Activated CD4-positive, alpha-beta T cell treated with anti-CD3 and anti-CD28 coated beads for 48 hours (primary cell): ENCODE data around the gene APH1A.
"Not testable (repeated sequence)": the region's sequence is repeated elsewhere in the genome, so short reads cannot be mapped to it uniquely, and the experiment has no call there.

Experiments used
- DNase-seq: peaks from one replicate; pipeline ENCODE4 v3.0.0-alpha.2; 2020

Gene APH1A

DNA sequence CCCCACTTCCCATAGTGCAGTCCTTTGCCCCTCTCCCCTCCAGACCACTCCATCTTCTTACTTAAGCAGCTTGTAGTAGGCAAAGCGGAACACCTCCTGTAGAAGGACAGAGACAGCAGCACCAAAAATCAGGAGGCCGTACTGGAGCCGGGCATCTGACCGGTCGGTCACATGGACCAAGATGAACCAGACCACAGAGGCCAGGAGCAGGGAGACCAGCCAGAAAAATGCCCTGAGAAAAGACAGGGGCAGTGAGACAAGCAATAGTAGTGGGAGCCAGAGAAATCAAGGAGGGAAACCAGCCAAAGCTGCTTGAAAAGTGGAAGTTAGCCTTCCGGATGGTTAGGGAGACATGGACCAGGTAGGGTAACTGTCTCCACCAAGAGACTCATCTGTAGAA lies 920 bp downstream of the APH1A start:
- no peak for DNase-seq

DNA sequence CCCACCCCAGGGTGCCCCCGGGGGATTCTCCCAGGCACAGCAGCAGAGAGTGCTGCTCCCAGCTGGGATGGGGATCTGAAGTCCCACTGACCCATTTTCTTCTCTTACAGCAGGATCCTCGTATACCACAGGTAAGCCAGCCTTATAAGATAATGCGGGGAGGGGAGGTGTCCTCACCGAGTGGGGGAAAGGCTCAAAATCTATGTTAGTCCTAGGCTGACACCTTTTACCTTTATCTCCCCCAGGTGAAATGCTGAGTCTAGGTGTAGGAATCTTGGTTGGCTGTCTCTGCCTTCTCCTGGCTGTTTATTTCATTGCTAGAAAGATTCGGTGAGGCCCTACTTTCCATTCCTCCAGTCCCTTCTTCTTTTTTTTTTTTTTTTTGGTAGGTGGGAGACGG lies 5.3 kb downstream of the APH1A start:
- no peak for DNase-seq

DNA sequence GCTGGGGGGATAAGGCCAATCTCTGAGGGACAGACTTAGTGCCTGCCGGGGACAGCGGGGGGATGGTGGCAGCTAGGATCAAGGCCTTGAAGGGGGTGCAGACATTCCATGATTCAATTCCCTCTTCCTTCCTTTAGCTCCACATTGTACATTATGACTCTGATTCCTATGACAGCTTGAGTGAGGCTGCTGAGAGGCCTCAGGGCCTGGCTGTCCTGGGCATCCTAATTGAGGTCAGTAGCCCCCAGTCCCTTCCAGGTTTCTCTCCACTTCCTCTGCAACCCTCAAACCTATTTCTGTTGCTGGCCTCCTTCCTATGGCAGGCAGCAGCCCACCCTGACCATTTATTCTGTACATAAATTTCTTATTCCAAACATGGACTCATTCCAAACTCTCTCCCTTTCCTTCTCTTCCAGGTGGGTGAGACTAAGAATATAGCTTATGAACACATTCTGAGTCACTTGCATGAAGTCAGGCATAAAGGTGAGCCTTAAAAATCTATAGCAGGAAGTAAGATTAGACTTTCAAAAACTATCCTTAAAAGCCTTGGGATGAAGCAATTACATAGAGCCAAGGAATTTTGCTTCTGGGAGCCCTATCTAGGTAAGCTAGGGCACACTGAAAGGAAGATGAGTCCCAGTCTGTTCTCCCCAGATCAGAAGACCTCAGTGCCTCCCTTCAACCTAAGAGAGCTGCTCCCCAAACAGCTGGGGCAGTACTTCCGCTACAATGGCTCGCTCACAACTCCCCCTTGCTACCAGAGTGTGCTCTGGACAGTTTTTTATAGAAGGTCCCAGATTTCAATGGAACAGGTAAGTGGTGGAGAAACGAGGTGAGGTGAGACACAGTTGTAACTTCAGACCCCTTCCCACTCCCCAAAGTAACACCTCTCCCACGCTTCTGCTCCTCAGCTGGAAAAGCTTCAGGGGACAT lies 6.2 kb downstream of the APH1A start:
- DNase-seq, result no peak

DNA sequence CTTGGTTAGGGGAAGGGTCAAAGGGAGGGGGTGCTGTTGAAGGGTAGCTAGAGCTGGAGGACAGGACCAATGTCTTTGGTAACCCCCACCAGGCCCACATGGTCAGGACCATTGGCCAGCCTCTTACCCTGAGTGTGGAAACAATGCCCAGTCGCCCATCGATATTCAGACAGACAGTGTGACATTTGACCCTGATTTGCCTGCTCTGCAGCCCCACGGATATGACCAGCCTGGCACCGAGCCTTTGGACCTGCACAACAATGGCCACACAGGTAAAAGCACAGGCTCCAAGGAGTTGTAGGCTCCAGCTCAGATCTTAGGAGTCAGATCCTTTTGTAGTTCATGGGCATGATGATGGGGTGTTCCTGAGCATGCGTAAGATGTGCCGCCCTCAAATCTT lies 7.4 kb downstream of the APH1A start:
- DNase-seq, result no peak

DNA sequence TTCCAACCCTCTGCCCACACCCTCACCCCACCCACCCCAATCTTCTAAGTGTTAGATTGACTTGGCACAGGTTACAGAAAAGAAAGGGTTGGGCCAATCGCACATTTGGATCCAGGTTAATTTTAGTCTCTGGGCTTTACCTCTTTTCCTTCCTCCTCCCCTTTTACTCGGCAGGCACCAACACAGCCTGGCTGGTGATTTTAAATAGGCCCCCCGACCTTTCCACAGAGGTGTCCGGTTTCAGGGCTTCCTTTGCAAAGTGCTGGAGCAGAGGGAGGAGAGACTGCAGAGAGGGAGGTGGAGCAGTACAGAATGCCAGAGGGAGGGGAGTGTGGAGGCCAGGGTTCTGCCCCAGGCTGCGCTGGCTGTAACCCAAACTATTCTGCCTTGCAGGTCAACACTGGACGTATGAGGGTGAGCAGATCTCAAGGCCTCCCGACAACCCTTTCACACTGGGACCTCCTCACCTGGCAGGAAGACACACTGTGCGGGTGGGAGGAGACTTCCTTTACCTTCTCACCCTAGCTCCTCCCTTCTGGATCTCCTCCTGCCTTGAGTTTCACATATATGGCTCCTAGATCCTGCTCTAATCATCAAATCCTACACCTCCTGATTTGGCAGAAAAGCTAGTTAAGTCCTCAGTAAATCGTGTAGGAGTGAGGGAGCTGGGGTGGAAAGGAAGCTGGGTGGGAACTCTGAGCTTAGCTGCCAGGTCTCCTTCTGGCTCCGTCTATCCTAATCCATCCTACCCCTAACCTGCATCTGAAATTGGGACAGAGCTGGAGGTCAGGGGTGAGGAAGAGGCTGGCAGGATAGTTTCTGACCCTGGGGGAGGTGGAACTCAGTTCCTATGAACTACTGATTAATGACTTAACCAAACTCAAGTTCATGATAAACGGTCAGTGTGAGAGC lies 8.8 kb downstream of the APH1A start:
- no peak for DNase-seq

DNA sequence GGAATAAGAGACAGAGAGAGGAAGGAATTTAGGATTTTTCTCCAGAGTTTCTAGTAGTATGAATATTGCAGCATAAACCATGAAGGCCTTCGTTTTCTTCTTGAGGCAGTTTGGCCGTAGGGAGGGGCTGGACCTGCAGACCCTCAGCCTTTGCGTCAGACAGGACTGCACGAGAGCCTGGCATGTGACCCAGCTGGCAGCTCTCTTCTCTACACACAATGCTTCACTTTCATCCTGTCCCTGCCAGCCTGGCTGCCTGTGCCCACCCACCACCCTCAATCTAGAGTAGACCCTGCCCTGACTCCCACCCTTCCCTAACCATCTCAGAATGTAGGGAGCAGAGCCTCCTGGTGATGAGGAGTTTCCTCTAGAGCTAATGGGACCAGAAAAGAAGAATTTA lies 9.6 kb downstream of the APH1A start:
- no peak for DNase-seq

DNA sequence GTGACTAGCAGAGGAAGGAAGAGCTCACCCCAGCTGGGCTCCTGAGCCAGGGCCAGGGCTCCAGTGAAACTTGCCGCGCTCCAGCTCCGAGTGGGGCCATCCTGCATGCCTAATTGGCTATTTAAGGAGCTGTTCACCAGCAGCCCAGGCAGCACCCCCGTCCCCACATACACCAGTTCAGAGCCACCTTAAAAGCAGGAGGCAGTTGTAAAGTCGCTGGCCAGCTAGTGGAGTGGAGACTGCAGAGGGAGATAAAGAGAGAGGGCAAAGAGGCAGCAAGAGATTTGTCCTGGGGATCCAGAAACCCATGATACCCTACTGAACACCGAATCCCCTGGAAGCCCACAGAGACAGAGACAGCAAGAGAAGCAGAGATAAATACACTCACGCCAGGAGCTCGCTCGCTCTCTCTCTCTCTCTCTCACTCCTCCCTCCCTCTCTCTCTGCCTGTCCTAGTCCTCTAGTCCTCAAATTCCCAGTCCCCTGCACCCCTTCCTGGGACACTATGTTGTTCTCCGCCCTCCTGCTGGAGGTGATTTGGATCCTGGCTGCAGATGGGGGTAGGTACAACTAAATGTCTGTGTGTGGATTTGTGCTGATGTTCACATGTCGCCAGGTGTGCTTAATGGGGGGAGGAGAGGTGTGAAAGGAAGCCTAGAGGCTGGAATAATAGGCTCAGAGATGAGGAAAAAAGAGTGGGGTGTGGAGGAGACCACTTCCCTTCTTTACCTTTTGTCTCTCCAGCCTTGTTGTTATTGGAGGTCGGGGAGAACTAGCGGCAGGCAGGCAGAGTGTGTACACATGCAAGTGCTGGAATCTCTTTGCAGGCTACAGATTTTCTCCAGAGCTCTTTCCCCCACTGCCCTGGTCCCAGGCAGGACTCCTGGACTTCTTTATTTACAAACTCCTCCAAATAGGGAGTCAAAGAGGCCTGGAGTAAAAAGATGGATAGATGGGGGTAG lies 10.9 kb downstream of the APH1A start, which contains the start of gene CA14:
Gene CA14, plus strand, starts transcription at position 151 of the 962 bp plus-strand sequence. Its CDS starts 355 bp downstream, at position 506.
- no peak for DNase-seq

DNA sequence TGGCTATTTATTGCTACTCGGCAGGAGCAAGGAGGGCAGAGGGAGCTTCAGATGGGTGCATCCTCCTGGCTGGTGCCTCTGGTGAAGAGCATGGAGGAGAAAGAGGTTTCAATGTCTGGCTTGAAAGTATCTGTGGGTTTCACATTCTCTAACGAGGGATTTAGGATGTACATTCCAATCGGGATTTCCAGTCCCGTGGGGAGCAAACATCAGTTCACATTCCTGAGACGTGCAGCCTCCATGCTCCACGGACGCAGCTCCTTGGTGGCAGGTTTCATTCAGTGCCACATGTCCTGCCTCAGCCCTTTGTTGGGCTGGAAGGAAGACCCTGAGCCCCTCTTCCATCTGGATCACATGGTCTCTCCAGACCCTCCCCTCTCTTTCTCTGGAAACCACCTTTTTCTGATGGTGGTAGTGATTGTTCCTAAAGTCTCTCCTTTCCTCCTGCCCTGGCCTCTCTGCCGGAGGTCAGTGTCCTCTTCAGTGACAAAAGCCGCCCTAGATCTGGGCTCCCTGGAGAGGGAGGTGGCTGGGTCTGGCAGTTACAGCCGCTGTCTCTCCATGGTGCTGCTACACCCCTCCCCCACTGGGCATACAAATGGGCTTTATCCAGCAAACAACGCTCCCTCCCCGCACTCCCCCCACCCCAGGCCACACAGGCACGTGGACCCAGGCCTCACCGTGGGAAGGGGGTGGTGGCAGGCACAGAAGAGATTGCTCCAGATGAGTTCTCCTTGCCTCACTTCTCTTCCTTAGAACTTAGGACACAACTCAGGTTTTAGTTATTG lies 12.1 kb downstream of the APH1A start:
- DNase-seq, result no peak

DNA sequence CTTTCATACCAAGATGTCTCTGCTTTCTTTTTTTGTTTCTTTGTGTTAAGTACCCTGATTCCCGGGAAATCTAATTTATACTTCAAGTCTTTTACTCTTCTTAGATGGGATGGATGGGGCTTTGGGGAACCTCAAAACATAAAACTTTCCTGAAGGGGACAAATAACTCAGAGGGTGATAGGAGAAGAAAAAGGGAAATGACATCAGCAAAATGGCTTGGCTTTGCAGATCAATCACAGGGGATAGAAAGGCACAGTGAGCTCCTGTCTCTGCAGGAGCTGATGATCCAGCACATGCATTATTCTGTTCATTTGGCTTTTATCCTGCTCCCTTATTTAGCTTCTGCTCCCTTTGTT lies 12.6 kb downstream of the APH1A start:
- no peak for DNase-seq

DNA sequence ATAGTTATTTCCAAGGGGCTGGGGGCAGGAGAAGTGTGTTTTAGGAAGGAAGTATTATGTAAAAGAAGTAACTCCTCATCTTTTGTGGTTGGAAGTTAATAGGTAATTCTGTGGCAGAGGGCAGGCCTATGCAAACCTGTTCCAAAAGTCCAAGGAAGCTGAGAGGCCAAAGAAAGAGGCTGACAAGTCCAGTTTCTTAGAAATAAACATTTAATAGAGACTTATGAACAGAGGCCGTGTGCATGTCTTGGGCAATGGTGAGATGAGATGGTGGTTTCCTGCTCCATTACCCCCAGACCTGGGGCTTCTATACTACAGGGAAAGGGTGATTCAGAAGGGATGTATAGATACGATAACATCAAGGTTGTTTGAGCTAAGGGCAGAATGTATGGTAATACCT lies 18.9 kb downstream of the APH1A start:
- no peak for DNase-seq

DNA sequence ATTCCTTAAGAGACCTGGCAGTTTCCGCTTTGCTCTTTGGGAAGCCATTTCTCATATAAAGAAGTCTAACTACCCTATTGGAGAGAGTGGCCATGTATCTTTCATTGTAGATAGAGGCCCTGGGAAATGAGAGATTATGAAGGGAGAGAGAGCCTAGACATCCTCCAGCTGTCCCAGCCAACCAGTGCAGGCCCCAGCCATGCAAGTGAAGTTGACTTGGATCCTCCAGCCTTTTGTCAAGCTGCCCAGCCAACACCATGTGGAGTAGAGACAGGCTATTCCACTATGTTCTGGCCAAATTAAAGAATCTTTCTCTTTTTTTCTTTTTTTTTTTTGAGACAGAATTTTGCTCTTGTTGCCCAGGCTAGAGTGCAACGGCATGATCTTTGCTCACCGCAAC lies 25.8 kb downstream of the APH1A start:
- no peak for DNase-seq

DNA sequence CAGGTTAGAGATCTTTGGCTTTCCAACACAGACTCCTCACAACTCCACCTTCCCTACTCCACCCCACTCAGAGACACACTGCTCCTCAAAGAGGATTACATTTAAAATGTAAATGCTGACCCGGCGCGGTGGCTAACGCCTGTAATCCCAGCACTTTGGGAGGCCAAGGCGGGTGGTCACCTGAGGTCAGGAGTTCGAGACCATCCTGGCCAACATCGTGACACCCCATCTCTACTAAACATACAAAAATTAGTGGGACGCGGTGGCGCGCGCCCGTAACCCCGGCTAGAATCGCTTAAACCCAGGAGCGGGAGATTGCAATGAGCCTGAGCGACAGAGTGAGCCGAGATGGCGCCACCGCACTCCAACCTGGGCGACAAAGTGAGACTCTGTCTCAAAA lies 31.1 kb downstream of the APH1A start:
- DNase-seq, result no peak

DNA sequence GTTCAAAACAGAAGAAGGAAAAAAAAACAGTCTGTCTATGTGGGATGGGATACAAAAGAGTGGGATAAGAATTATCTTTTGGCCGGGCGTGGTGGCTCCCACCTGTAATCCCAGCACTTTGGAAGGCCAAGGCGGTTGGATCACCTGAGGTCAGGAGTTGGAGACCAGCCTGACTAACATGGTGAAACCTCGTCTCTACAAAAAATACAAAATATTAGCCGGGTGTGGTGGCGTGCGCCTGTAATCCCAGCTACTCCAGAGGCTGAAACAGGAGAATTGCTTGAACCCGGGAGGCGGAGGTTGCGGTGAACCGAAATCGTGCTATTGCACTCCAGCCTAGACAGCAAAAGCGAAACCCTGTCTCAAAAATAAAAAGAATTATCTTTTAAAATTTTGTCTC lies 31.6 kb downstream of the APH1A start:
- not testable (repeated sequence) for DNase-seq

DNA sequence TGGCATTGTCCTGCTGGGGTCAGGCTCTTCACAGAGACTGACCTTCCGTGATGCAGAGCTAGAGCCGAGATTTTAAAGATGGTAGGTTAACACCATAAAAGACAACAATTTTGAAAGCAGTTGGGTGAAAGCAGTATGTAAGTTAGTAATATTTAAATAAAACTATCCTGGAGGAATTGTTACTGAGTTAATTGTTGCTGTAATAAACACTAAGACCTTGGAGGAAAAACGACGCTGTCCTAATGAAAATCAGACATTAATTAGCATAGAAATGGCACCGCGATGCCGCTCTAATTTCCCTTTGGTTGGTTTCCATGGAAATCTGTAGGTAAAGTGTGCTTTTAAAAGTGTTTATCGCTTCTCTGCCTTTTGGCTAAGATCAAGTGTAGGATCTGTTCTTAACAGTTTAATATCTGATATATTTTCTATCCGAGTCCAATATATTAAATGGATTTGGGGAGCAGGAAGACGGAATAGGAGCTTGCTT lies 32.2 kb downstream of the APH1A start:
- DNase-seq, result no peak

DNA sequence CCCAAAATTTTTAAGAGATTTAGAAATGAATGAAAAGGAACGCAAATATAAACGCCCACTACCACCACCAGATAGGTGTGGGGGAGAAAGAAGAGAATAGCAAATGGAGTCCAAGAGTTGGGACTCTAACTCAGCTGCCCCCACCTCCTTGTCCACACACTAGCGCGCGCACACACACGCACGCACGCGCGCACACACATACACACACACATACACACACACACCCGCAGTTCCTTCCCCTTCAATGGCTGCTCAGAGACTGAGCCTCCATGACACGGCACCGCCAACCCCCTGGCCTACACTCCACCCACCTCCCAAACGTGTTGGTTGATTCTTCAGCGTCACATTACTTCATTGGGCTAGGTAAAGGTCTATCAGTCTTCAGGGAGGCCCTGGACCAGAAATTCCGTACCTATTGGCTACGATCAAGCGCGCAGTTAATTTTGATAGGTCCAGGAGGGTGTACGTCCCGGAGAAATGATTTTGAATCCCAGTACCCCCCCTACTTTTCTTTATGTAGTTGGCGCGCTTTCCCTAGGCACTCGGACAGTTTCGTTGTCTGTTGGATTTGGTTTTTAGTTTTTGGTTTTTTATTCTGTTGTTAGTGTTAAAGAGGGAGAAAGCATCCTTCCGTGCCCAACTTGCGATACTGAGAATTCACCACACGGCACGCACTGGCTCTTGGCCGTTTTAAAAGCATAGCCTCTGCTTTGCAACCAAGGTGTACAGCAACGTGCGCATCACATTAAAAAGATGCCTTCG lies 32.8 kb downstream of the APH1A start, which contains the start of gene ANP32E:
Gene ANP32E, minus strand, starts transcription at position 261 of the 762 bp plus-strand sequence. CDS start 326 bp downstream, outside the sequence.
- DNase-seq, result peak; percentile 94

DNA sequence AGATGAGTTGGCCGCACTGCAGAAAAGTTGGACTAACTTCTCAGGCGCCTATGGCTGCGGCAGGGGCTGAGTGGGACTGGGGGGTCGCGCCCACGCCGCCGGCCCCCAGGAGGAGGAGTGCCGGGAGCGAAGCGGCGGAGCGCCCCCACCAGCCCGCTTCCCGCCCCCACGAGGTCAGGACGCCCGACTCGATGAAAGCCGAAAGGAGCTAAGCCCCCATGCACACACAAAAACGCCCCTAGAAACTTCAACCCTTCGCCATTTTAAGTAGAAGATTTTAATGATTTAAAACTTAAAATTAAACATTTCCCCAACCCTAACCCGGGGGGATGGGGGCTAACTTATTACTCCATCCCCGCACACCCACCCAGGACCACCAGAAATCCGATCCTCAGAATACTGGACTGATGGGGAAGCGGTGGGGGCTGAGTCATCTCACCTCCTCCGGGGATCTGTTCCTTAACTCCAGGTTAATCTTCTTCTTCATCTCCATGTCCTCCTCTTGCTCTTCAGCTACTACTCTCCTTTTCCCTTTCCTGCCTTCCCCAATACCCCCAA lies 33.4 kb downstream of the APH1A start:
- DNase-seq, result peak; percentile 42

DNA sequence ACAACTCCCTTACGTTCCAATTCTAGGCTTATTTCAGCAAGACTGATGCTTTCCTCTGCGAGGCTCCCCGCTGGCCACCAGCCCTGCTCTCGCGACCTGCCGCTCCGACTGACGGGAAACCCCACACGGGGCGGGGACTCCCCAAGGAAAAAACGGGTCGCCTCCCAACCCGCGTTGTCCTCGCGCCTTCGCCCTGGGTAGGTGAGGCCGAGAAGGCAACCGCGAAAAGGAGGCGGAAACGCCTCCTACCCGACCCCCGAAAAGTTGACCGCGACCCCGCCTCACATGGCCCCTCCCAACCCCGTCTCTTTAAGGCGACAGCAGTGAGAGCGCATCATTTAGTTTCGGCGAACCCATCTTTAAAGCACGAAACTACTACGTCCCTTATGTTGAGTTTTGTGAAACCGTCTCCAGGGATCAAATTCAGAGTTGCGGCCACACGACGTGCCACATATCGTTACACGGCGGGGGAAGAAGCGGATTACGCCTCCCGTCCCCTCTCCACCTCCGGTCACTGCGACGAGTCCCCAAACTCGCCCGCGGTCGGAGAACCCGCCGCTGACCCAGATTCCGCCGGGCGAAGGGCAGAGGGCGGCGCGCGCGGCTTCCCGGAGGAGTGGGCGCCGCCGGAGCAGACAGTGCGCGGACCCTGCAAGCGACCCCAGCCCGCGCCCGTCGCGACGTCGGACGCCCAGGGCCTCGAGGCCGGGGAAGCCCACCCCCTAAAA lies 34.1 kb downstream of the APH1A start:
- DNase-seq, result peak; percentile 95

DNA sequence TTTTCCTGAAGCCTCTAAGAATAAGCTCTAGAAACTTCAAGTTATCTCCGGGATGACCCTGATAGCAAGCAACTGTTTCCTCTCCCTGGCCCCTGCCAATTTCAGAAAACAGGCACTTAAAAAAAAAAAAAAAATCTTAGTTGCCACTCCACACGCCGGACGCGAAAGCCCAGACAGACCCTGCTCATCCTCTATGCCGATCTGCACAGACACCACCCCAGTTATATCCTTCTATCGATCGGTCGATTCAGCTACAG lies 34.6 kb downstream of the APH1A start:
- DNase-seq, result no peak

DNA sequence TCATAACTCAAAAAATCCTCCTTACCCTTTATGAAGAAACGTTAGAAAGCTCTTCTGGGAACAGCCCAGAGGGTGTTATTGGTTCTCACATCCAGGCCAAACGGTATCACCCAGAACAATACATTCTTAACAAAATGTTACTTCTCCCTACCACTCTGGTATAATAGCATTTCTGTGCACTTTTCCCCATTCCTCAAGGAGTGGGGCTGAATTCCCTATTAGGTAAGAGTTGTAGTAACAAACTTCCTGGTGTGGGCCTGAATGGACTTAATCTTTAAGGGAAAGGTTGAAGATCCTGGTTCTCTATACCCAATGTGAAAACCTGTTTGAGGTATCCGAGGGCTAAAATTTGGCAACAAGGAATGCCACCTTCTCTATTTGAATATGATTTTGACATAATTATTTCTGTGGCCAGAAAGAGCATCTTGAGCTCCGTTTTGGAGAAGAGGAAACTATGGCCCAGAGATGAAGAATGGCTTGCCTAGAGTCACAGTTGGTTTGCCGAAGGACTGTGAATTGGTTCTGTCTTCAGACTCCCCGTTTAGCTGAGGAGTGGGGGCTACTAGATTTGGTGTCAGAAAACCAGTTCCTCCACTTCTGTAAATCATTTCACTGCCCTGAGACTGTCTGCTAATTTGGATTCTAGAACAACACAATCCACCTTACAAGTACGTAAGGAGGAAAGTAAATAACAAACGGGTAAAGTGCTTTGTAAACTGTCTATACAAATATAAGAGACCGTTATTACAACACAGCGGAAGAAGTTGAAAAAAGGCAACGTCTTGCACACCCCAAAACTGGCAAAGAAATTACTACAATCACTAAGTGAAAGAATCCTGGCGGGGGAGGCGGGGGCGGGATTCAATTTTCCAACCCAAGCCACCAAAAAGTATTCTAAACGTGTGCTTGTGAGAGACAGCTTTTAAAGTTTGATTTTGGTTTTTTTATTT lies 35.2 kb downstream of the APH1A start:
- peak; percentile 48 for DNase-seq
